Measurements from ENCODE around the gene KIAA2012. TPM values are rescaled to one million over a fixed set of nuclear protein-coding genes. Genes with fewer than 3 reads are reported as not detected.

KIAA2012 gene
- polyA plus RNA-seq, 1 donor (not counting 4 experiments of a cell fraction or from before 2014, with no cell fraction given), result not detected

DNA sequence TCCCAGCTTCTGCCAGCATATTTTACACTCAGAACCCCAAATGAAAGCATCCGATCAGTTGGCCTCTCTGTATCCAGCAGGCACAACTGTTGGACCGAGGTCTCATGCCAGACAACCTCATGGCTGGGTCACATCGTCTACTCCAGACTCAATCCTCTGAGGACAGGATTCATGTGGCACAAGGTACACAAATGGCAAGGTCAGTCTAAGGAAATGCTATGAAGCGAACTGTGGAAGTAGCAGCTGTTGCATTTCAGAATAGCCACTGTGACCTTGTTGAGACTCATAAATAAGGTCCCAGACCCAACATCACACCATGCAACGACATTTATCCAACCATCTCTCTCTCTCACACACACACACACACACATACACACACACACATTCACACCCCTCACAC, 46.5 kb upstream of the KIAA2012 start:
- FAIRE-seq (no peak), DNase-seq (ENCODE audit: low read depth, low spot score) (no peak)
- no peaks in the 10 kb centered on the region for H3K36me3 ChIP-seq (ENCODE audit: control insufficient read depth in 2 of 2, extremely low read depth in 1 of 2, insufficient read depth in 2 of 2, low read length in 2 of 2)
- TF ChIP-seq EZH2 (IDR thresholded peaks at IDR 0.05; ENCODE audit: low read length), result no peak
- TF ChIP-seq, protein P1, sequence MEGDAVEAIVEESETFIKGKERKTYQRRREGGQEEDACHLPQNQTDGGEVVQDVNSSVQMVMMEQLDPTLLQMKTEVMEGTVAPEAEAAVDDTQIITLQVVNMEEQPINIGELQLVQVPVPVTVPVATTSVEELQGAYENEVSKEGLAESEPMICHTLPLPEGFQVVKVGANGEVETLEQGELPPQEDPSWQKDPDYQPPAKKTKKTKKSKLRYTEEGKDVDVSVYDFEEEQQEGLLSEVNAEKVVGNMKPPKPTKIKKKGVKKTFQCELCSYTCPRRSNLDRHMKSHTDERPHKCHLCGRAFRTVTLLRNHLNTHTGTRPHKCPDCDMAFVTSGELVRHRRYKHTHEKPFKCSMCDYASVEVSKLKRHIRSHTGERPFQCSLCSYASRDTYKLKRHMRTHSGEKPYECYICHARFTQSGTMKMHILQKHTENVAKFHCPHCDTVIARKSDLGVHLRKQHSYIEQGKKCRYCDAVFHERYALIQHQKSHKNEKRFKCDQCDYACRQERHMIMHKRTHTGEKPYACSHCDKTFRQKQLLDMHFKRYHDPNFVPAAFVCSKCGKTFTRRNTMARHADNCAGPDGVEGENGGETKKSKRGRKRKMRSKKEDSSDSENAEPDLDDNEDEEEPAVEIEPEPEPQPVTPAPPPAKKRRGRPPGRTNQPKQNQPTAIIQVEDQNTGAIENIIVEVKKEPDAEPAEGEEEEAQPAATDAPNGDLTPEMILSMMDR (optimal IDR thresholded peaks at IDR 0.05 in 1 of 3, IDR thresholded peaks at IDR 0.05 in 1 of 3, conservative IDR thresholded peaks at IDR 0.05 in 1 of 3; ENCODE audit: extremely low read depth in 1 of 3, insufficient read depth in 2 of 3, low read length in 3 of 3), result no peak
- H3K27ac ChIP-seq (ENCODE audit: control insufficient read depth, insufficient read depth, low read length), result no peak overlapping the region
- no peak overlapping the region for H3K4me3 ChIP-seq (ENCODE audit: control insufficient read depth in 2 of 3, extremely low read depth in 1 of 3, insufficient read depth in 2 of 3, low read depth in 1 of 3, low read length in 3 of 3)
- no peaks in the 10 kb centered on the region for H4K20me1 ChIP-seq (ENCODE audit: control insufficient read depth, extremely low read depth, insufficient read depth, low read length)
- dilution Hi-C loops (cut with MboI; ENCODE audit: extremely low pct_ligation_motif_present, low sequenced_read_pairs), result no loop called here
- no peak overlapping the region for H2AFZ ChIP-seq (ENCODE audit: control insufficient read depth, low read length)
- no peaks in the 10 kb centered on the region for H3K9me1 ChIP-seq (ENCODE audit: control insufficient read depth, extremely low read depth, insufficient read depth, low read length)
- no peaks in the 10 kb centered on the region for H3K79me2 ChIP-seq (ENCODE audit: control insufficient read depth, insufficient read depth, low read length)
- no peak overlapping the region for H3K4me2 ChIP-seq (ENCODE audit: control insufficient read depth, extremely low read depth, insufficient read depth, low read depth, low read length)
- H3K4me1 ChIP-seq (ENCODE audit: control insufficient read depth, extremely low read depth, insufficient read depth, low read length), result no peaks in the 10 kb centered on the region
- H3K9ac ChIP-seq (ENCODE audit: control insufficient read depth, extremely low read depth, insufficient read depth, low read length), result no peak overlapping the region
- no peaks in the 10 kb centered on the region for H3K27me3 ChIP-seq (ENCODE audit: control insufficient read depth, extremely low read depth, insufficient read depth, low read length)
- no peaks in the 10 kb centered on the region for H3K9me3 ChIP-seq (ENCODE audit: control insufficient read depth, low read depth, low read length)

DNA sequence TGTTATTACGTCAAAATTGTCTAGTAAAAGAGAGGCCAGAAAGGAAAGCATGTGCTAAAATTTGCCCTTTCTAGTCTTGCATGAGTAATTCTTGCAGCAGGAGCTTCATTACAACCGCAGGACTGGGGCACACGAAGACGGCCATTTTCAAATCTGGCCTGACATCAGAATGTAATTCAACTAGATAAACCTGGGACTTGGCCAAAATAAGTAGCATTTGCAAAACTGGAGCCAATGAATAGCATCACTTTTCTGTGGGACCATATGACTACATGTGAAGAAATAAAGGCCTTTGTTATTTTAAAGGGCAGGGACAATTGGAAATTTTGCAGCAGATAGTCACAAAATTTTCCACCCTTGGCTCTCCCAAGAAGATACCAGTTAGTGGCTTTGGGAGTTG, 42.4 kb upstream of the KIAA2012 start:
- H3K27me3 ChIP-seq (ENCODE audit: control insufficient read depth, extremely low read depth, insufficient read depth, low read length), result peaks cover 11% of the 10 kb centered on the region
- H3K4me2 ChIP-seq (ENCODE audit: control insufficient read depth, extremely low read depth, insufficient read depth, low read depth, low read length), result no peak overlapping the region
- no peaks in the 10 kb centered on the region for H4K20me1 ChIP-seq (ENCODE audit: control insufficient read depth, extremely low read depth, insufficient read depth, low read length)
- no peak overlapping the region for H3K27ac ChIP-seq (ENCODE audit: control insufficient read depth, insufficient read depth, low read length)
- FAIRE-seq (no peak), DNase-seq (ENCODE audit: low read depth, low spot score) (no peak)
- H2AFZ ChIP-seq (ENCODE audit: control insufficient read depth, low read length), result no peak overlapping the region
- TF ChIP-seq EZH2 (IDR thresholded peaks at IDR 0.05; ENCODE audit: low read length), result no peak
- TF ChIP-seq, protein P1 (optimal IDR thresholded peaks at IDR 0.05 in 1 of 3, IDR thresholded peaks at IDR 0.05 in 1 of 3, conservative IDR thresholded peaks at IDR 0.05 in 1 of 3; ENCODE audit: extremely low read depth in 1 of 3, insufficient read depth in 2 of 3, low read length in 3 of 3), result no peak
- no peaks in the 10 kb centered on the region for H3K36me3 ChIP-seq (ENCODE audit: control insufficient read depth in 2 of 2, extremely low read depth in 1 of 2, insufficient read depth in 2 of 2, low read length in 2 of 2)
- H3K9me3 ChIP-seq (ENCODE audit: control insufficient read depth, low read depth, low read length), result no peaks in the 10 kb centered on the region
- H3K4me1 ChIP-seq (ENCODE audit: control insufficient read depth, extremely low read depth, insufficient read depth, low read length), result peaks cover 13% of the 10 kb centered on the region
- no peaks in the 10 kb centered on the region for H3K9me1 ChIP-seq (ENCODE audit: control insufficient read depth, extremely low read depth, insufficient read depth, low read length)
- H3K9ac ChIP-seq (ENCODE audit: control insufficient read depth, extremely low read depth, insufficient read depth, low read length), result no peak overlapping the region
- no peaks in the 10 kb centered on the region for H3K79me2 ChIP-seq (ENCODE audit: control insufficient read depth, insufficient read depth, low read length)
- dilution Hi-C loops (cut with MboI; ENCODE audit: extremely low pct_ligation_motif_present, low sequenced_read_pairs), result no loop called here
- H3K4me3 ChIP-seq (ENCODE audit: control insufficient read depth in 2 of 3, extremely low read depth in 1 of 3, insufficient read depth in 2 of 3, low read depth in 1 of 3, low read length in 3 of 3), result no peak overlapping the region
